Heart left ventricle (tissue), 16 donors: ENCODE data around the gene GOLGA2. TPM values are rescaled to one million over a fixed set of nuclear protein-coding genes. Genes with fewer than 3 reads are reported as not detected.

ENCODE experiments used
- ATAC-seq, 4 donors: fragments of 200-7000 bp; cut with Tn5 transposase; one replicate each; pipeline ENCODE4 v1.9.1; 2020 to 2022; ENCODE audit warnings: moderate library complexity in 4 of 4, mild to moderate bottlenecking in 3 of 4, moderate number of reproducible peaks in 1 of 4
- DNase-seq, 5 donors: peaks; one replicate each; pipeline ENCODE4 v3.0.0-alpha.2; 2020
- H3K27ac ChIP-seq, 12 donors: fragments of 200-600 bp; sonication (generic) in 4 of 12; one replicate each; pipeline versions ENCODE4 v1.5.0 to v1.8.0; 2016 to 2022; ENCODE audit warnings: mild to moderate bottlenecking in 2 of 12
- H3K27me3 ChIP-seq, 9 donors: fragments of 200-600 bp; sonication (generic) in 2 of 9; one replicate each; pipeline versions ENCODE4 v1.5.1 to v1.8.0; 2016 to 2022; ENCODE audit warnings: mild to moderate bottlenecking in 3 of 9
- H3K36me3 ChIP-seq, 9 donors: fragments of 200-600 bp; sonication (generic) in 2 of 9; one replicate each; pipeline versions ENCODE4 v1.5.0 to v1.8.0; 2018 to 2022; ENCODE audit warnings: mild to moderate bottlenecking in 2 of 9
- H3K4me1 ChIP-seq, 12 donors: fragments of 200-600 bp; sonication (generic) in 4 of 12; one replicate each; pipeline versions ENCODE4 v1.5.0 to v1.8.0; 2016 to 2022; ENCODE audit warnings: mild to moderate bottlenecking in 3 of 12
- H3K4me3 ChIP-seq, 12 donors: fragments of 200-600 bp; sonication (generic) in 4 of 12; one replicate each; pipeline versions ENCODE4 v1.5.0 to v1.8.0; 2017 to 2022; ENCODE audit warnings: mild to moderate bottlenecking in 9 of 12, moderate library complexity in 4 of 12
- H3K9me3 ChIP-seq, 12 donors: fragments of 200-600 bp; sonication (generic) in 4 of 12; one replicate each; pipeline versions ENCODE4 v1.5.0 to v1.8.0; 2016 to 2022; ENCODE audit warnings: mild to moderate bottlenecking in 1 of 12
- POLR2A ChIP-seq, 2 donors: fragments of 450-650 bp; IDR thresholded peaks; one replicate each; pipeline ENCODE4 v1.6.1; 2017; ENCODE audit warnings: antibody characterized with exemption in 2 of 2, mild to moderate bottlenecking in 2 of 2, moderate library complexity in 2 of 2
- WGBS, 4 donors: extraction: QIAGEN DNeasy Blood & Tissue Kit in 2 of 4; methylation state at CpG; one replicate each; pipeline versions ENCODE4 v1.1.5 to v1.1.7; 2013 to 2018; 5-methylcytosine and 5-hydroxymethylcytosine counted together
- intact Hi-C, 10 donors: fragments of 100-400 bp; cut with DNase I; formaldehyde crosslinking; loops; one replicate each; pipeline versions ENCODE4 v1.11.1 to v1.14.2; 2022
- polyA plus RNA-seq, 2 donors: library from polyadenylated mRNA; stranded (reverse); fragments of 200-250 nt; gene quantifications; one replicate each; pipeline ENCODE4 v1.2.3, GENCODE V29; 2013
- total RNA-seq, 9 donors: library from RNA; depleted of rRNA in 2 of 9; stranded (reverse); fragments of >200 nt in 2 of 9; fragmentation: NEBNext Ultra II Directional in 3 of 9; extraction: Animal tissue kit (Norgen Biotek cat#: 25700) in 3 of 9; gene quantifications; one replicate each; pipeline versions ENCODE4 v1.1.0 to v1.2.4, GENCODE V29; 2016 to 2023
- TF ChIP-seq, protein P1 (sequence below), 12 donors: fragments of 200-600 bp; sonication (generic) in 4 of 12; IDR thresholded peaks; one replicate each; pipeline versions ENCODE4 v1.5.0 to v1.8.0; 2018 to 2022; ENCODE audit warnings: antibody characterized with exemption in 12 of 12, mild to moderate bottlenecking in 5 of 12
- donor health status: ischemic (EF 13 %, LVEDD 7.1; RV severe dilation, severe dysfunction).
- donor health status: healthy with polysubstance abuse.
- donor health status: DM: no; HTN: yes; CAD: no.
- donor health status: DM: no; HTN: no; CAD: no.
- donor health status: ischemic (EF 25% LVEDD 6.9; RV normal size, moderate dysfunction).
- donor health status: ischemic (EF 25% LVEDD 5.7; RV mildly dilated, moderate dysfunction).
- donor health status: healthy.
- donor health status: DM: yes; HTN: yes; CAD: no.
- donor health status: ischemic (EF 35%, LVEDD 5.7; RV mildly dilated, moderate dysfunction).
- donor health status: nonischemic (EF 11% LVEDD 7.7; RV severe dilation, severe dysfunction).
- donor health status: DM: yes; HTN: yes; CAD: no.
- donor health status: PGD.
- donor health status: ischemic (EF 29% LVEDD 5.4; RV normal size, mild dysfunction).
- donor health status: nonischemic (EF 23%, LVEDD 6.1; RV moderate dilation, normal function).

Gene GOLGA2
- total and polyA plus RNA-seq, 11 donors: 68.5 to 144 (median 87.4) TPM

DNA sequence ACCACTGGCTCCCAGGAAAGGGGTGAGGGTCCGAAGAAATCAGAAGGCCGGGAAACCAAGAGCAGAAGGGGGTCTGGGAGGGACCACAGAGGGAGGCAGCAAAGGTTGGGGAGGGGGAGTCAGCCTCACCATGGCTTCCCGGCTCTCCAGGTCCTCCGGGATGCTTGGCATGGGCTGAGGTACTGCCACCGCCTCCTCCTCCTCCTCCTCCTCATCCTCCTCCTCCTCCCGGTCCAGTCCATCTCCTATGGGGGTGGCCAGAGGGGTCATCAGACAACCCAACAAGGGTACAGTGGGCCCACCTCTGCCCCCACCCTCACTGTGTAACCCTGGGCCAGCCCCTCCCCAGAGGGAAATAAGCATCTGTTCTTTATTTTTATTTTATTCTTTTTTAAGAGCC lies 17.5 kb downstream of the GOLGA2 start:
- Histone ChIP-seq H3K4me3 (no peak overlapping the region), H3K27ac (no peak overlapping the region), H3K36me3 (peaks cover 4 to 81% (median 73%) of the 10 kb centered on the region in 9 donors), H3K27me3 (no peaks in the 10 kb centered on the region), H3K9me3 (no peaks in the 10 kb centered on the region), H3K4me1 (peaks cover 0 to 3% (median 0%) of the 10 kb centered on the region in 12 donors)
- TF ChIP-seq, protein P1, sequence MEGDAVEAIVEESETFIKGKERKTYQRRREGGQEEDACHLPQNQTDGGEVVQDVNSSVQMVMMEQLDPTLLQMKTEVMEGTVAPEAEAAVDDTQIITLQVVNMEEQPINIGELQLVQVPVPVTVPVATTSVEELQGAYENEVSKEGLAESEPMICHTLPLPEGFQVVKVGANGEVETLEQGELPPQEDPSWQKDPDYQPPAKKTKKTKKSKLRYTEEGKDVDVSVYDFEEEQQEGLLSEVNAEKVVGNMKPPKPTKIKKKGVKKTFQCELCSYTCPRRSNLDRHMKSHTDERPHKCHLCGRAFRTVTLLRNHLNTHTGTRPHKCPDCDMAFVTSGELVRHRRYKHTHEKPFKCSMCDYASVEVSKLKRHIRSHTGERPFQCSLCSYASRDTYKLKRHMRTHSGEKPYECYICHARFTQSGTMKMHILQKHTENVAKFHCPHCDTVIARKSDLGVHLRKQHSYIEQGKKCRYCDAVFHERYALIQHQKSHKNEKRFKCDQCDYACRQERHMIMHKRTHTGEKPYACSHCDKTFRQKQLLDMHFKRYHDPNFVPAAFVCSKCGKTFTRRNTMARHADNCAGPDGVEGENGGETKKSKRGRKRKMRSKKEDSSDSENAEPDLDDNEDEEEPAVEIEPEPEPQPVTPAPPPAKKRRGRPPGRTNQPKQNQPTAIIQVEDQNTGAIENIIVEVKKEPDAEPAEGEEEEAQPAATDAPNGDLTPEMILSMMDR (IDR thresholded peaks at IDR 0.05): no peak
- TF ChIP-seq POLR2A (IDR thresholded peaks at IDR 0.05): no peak
- WGBS, 4 donors: 86 to 89% (median 87%) methylated on average over 5 to 6 of the region's 6 CpGs
- DNase-seq (no peak), ATAC-seq (no peak)
- intact Hi-C loops: loop anchor here in 1 of 10 donors (10.0 kb wide), 1 partner anchor 54 kb away; the partner anchor contains the start of gene DNM1

DNA sequence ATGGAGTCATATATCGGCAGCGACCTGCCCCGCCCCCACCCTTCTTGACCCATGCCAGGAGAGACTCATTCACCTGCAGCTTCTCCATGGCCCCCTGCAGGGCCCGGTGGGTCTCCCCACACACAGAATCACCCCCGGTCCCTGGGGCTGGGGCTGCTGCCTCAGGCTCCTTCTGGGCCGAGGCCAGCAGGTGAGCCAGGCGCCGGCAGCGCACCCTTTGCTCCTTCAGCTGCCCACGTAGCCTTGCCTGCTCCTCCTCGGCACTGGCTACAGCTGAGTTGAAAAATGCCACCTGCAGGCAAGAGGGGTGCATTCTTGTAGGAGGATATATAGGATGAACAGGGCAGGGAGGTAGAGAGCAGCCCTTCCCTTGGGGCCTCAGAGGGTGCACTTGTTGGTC lies 17.9 kb downstream of the GOLGA2 start:
- 89 to 100% (median 91%) methylated on average over 1 to 11 of the region's 11 CpGs for WGBS, 4 donors
- TF ChIP-seq POLR2A (IDR thresholded peaks at IDR 0.05): no peak
- TF ChIP-seq, protein P1 (IDR thresholded peaks at IDR 0.05): no peak
- Histone ChIP-seq H3K9me3 (no peaks in the 10 kb centered on the region), H3K36me3 (peaks cover 4 to 77% (median 69%) of the 10 kb centered on the region in 9 donors), H3K4me3 (no peak overlapping the region), H3K27ac (no peak overlapping the region), H3K27me3 (no peaks in the 10 kb centered on the region), H3K4me1 (peaks cover 0 to 3% (median 0%) of the 10 kb centered on the region in 12 donors)
- ATAC-seq (no peak), DNase-seq (no peak)
- intact Hi-C loops: loop anchor here in 2 of 10 donors (2.0 to 10.0 kb wide), 2 partner anchors 17 to 53 kb away; partner anchors contain the start of gene DNM1 (in 1 of the 2)

DNA sequence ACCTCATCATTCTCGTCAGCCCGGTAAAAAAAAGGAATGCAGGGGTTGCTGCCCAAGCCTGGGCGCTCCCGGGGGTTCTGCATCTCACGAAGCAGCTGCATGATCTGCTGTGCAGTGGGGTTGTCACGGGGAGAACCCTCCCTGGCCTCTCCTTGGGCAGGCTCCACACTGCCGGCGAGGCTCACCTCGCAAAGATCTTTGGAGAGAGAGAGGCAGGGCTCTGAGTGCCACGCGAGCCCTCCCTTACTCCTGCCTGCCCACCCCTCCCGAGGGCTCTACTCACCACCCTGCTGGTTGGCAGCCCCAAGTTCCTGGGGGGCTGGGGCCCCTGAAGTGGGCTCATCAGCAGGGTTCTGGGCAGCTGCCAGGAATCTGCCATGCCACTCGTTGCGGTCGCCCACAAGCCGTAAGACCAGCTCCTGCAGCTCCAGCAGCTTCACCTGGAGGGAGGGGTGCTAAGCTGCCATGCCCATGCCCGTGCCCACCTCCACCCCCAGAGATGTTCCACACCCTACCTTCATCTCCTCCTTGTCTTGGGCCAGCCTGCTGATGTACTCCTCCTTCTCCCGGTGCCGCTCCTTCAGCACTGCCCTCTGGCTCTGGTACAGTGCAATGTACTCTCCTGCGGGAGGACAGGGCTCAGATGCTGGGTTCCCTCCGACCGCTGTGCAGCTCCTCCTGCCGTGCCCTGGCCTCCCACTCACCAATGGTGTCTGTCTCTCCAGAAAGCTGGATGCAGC lies 18.6 kb downstream of the GOLGA2 start:
- Histone ChIP-seq H3K9me3 (no peaks in the 10 kb centered on the region), H3K36me3 (peaks cover 4 to 70% (median 62%) of the 10 kb centered on the region in 9 donors), H3K4me1 (peaks cover 0 to 3% (median 0%) of the 10 kb centered on the region in 12 donors), H3K4me3 (no peak overlapping the region), H3K27me3 (no peaks in the 10 kb centered on the region), H3K27ac (no peak overlapping the region)
- ATAC-seq: peak in 1 of 4 donors; percentile 5
- DNase-seq: no peak
- intact Hi-C loops: loop anchor here in 2 of 10 donors (2.0 to 10.0 kb wide), 2 partner anchors 18 to 52 kb away; partner anchors contain the start of gene DNM1 (in 1 of the 2)
- WGBS, 4 donors: 81 to 94% (median 84%) methylated on average over 11 to 23 of the region's 23 CpGs
- TF ChIP-seq, protein P1 (IDR thresholded peaks at IDR 0.05): no peak
- no peak for TF ChIP-seq POLR2A (IDR thresholded peaks at IDR 0.05)
